Prostate gland (tissue), 2 donors: ENCODE data around the gene TBC1D3B.

Experiments used
- POLR2A ChIP-seq: fragments of 450-650 bp; IDR thresholded peaks from one replicate; pipeline ENCODE4 v1.6.1; 2016; ENCODE audit warnings: antibody characterized with exemption, mild to moderate bottlenecking
- TF ChIP-seq, protein P1 (sequence below), 4 experiments: fragments of 200-600 bp in 2 of 4; fragments of 450-650 bp in 2 of 4; sonication (generic) in 2 of 4; IDR thresholded peaks; 1 replicate in 3 of 4; 2 replicates in 1 of 4; pipeline ENCODE4 v1.5.1; 2016 to 2019; ENCODE audit warnings: antibody characterized with exemption in 4 of 4, mild to moderate bottlenecking in 2 of 4, moderate library complexity in 2 of 4

DNA sequence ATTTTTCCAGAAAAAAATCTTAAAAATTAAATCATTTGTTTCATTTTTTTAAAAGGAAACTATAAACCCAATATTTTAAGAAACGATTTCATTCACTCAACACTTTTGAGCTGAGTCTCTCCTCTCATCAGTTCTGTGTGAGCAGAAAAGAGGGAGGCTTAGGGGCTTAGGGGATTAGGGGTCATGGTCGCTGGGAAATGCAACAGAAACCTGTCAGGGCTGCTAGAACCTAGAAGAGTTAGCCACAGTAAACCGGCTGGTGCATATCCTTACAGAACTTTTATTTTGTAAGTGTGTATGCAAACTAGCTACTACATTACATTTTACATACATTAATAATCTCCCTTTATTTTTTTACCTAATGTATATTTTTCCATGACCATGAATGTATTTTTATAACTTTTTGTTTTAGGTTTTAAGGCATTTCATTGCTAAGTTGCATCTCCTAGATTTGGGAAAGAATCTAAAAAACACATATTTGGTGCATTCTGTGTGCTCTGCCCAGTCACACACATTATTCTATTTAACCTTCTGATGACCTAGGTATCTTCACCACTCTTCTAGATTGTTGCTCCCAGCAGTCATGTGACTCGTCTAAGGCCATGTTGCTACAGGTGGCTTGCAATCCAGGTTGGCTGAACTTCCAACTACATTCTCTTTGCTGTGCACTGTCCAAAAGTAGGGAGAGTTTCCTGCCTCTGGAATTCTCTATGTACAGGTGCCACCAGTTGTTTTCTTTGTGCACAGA lies 24.4 kb downstream of the TBC1D3B start:
- TF ChIP-seq, protein P1, sequence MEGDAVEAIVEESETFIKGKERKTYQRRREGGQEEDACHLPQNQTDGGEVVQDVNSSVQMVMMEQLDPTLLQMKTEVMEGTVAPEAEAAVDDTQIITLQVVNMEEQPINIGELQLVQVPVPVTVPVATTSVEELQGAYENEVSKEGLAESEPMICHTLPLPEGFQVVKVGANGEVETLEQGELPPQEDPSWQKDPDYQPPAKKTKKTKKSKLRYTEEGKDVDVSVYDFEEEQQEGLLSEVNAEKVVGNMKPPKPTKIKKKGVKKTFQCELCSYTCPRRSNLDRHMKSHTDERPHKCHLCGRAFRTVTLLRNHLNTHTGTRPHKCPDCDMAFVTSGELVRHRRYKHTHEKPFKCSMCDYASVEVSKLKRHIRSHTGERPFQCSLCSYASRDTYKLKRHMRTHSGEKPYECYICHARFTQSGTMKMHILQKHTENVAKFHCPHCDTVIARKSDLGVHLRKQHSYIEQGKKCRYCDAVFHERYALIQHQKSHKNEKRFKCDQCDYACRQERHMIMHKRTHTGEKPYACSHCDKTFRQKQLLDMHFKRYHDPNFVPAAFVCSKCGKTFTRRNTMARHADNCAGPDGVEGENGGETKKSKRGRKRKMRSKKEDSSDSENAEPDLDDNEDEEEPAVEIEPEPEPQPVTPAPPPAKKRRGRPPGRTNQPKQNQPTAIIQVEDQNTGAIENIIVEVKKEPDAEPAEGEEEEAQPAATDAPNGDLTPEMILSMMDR (IDR thresholded peaks at IDR 0.05) = no peak
- TF ChIP-seq POLR2A = no peak
